HepG2 (cell line): ENCODE results near the gene F2RL2.

Experiments
- ARNT ChIP-seq: fragments of 450-650 bp; IDR thresholded peaks from 2 replicates; pipeline ENCODE4 v1.6.1; 2017
- GABPA ChIP-seq, 2 experiments: IDR thresholded peaks; 2 replicates each; pipeline ENCODE4 v1.6.1; 2011 to 2016; ENCODE audit warnings: low read depth in 2 of 2, low read length in 1 of 2, missing biosample characterization in 1 of 2, missing genetic modification characterization in 1 of 2
- ISL2 ChIP-seq: sonication (generic); formaldehyde crosslinking; IDR thresholded peaks from 2 replicates; pipeline ENCODE4 v1.5.0; 2020; ENCODE audit warnings: missing genetic modification reagents
- POLR2AphosphoS2 ChIP-seq: IDR thresholded peaks from 2 replicates; pipeline ENCODE4 v1.6.1; 2011; ENCODE audit warnings: low read depth, low read length, improper control_type of control experiment
- RAD21 ChIP-seq: fragments of 450-650 bp; formaldehyde crosslinking; IDR thresholded peaks from 2 replicates; pipeline ENCODE4 v1.5.0; 2020; ENCODE audit warnings: mild to moderate bottlenecking
- RBM22 ChIP-seq: fragments of 200-400 bp; formaldehyde crosslinking; optimal IDR thresholded peaks from 2 replicates; pipeline ENCODE3; 2017; ENCODE audit warnings: mild to moderate bottlenecking, low read length, moderate library complexity
- SP2 ChIP-seq: sonication (generic); formaldehyde crosslinking; IDR thresholded peaks from 2 replicates; pipeline ENCODE4 v1.5.1; 2020; ENCODE audit warnings: mild to moderate bottlenecking, missing genetic modification reagents
- TCF12 ChIP-seq, 2 experiments: fragments of 450-650 bp in 1 of 2; sonication (generic) in 1 of 2; formaldehyde crosslinking in 1 of 2; IDR thresholded peaks; 2 replicates each; pipeline versions ENCODE4 v1.6.1 to v1.8.0; 2017 to 2022; ENCODE audit warnings: antibody characterized with exemption in 1 of 2, mild to moderate bottlenecking in 1 of 2, missing genetic modification reagents in 1 of 2, moderate library complexity in 1 of 2
- ZNF12 ChIP-seq: sonication (generic); formaldehyde crosslinking; IDR thresholded peaks from 2 replicates; pipeline ENCODE4 v1.5.0; 2020; ENCODE audit warnings: missing genetic modification reagents
- ZNF260 ChIP-seq: sonication (generic); formaldehyde crosslinking; IDR thresholded peaks from 2 replicates; pipeline ENCODE4 v1.4.0; 2020; ENCODE audit warnings: missing genetic modification reagents, low read depth, mild to moderate bottlenecking, borderline replicate concordance
- ZNF335 ChIP-seq: sonication (generic); formaldehyde crosslinking; IDR thresholded peaks from 2 replicates; pipeline ENCODE4 v1.4.0; 2020; ENCODE audit warnings: missing genetic modification reagents
- TF ChIP-seq, protein P1 (sequence below): sonication (generic); formaldehyde crosslinking; IDR thresholded peaks from 2 replicates; pipeline ENCODE4 v1.9.0; 2021; ENCODE audit warnings: missing genetic modification reagents, mild to moderate bottlenecking, borderline replicate concordance
- TF ChIP-seq, protein P2 (sequence below): sonication (generic); formaldehyde crosslinking; conservative IDR thresholded peaks from 2 replicates; pipeline ENCODE4 v1.5.0; 2020; ENCODE audit warnings: missing genetic modification reagents
- TF ChIP-seq, protein P3 (sequence below): sonication (generic); formaldehyde crosslinking; IDR thresholded peaks from 2 replicates; pipeline ENCODE4 v1.8.0; 2022; ENCODE audit warnings: mild to moderate bottlenecking, missing genetic modification reagents; ENCODE audit not compliant: insufficient replicate concordance

DNA sequence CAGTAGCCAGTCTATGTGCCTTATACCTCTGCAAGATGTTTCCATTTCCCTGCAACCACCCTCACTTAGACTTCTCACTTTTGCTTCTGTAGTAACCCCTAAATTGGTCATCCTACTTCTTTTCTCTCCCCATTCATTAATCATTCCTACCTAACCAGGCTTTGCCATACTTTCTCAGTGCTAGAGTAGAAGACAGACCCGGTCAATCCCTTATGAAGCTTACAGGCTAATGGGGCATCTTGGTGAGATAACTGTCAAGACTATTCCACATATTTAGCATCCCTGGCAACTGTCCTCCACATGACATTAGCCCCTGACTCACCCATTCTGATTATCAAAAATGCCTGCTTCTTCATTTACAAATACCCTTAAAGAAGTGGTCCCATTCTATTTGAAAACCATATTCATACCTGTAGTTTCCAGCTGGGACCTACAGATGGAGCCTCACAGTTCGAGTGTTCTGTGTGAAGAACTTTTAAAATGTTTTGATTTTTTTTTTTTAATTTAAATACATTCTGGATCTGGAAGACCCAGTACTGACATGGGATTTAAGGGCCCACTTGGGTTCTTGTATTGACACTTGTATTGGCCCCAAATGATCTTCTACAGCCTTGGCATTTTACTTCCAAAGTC lies 21.0 kb downstream of the F2RL2 start:
- TF ChIP-seq POLR2AphosphoS2 (no peak), SP2 (CRISPR knock-in tag) (no peak), ISL2 (no peak), ZNF12 (no peak), ARNT (no peak), RBM22 (no peak), GABPA (IDR thresholded peaks at IDR 0.05; ENCODE audit: low read depth, low read length) (no peak), GABPA (CRISPR knock-in tag; IDR thresholded peaks at IDR 0.05; ENCODE audit: low read depth) (no peak), ZNF335 (CRISPR knock-in tag) (no peak), ZNF260 (no peak), TCF12 (IDR thresholded peaks at IDR 0.05) (no peak), TCF12 (CRISPR knock-in tag; IDR thresholded peaks at IDR 0.05) (no peak), RAD21 (CRISPR knock-in tag) (no peak)
- TF ChIP-seq, protein P1, sequence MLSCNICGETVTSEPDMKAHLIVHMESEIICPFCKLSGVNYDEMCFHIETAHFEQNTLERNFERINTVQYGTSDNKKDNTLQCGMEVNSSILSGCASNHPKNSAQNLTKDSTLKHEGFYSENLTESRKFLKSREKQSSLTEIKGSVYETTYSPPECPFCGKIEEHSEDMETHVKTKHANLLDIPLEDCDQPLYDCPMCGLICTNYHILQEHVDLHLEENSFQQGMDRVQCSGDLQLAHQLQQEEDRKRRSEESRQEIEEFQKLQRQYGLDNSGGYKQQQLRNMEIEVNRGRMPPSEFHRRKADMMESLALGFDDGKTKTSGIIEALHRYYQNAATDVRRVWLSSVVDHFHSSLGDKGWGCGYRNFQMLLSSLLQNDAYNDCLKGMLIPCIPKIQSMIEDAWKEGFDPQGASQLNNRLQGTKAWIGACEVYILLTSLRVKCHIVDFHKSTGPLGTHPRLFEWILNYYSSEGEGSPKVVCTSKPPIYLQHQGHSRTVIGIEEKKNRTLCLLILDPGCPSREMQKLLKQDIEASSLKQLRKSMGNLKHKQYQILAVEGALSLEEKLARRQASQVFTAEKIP (CRISPR knock-in tag): no peak
- TF ChIP-seq, protein P2, sequence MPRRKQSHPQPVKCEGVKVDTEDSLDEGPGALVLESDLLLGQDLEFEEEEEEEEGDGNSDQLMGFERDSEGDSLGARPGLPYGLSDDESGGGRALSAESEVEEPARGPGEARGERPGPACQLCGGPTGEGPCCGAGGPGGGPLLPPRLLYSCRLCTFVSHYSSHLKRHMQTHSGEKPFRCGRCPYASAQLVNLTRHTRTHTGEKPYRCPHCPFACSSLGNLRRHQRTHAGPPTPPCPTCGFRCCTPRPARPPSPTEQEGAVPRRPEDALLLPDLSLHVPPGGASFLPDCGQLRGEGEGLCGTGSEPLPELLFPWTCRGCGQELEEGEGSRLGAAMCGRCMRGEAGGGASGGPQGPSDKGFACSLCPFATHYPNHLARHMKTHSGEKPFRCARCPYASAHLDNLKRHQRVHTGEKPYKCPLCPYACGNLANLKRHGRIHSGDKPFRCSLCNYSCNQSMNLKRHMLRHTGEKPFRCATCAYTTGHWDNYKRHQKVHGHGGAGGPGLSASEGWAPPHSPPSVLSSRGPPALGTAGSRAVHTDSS: no peak
- TF ChIP-seq, protein P3, sequence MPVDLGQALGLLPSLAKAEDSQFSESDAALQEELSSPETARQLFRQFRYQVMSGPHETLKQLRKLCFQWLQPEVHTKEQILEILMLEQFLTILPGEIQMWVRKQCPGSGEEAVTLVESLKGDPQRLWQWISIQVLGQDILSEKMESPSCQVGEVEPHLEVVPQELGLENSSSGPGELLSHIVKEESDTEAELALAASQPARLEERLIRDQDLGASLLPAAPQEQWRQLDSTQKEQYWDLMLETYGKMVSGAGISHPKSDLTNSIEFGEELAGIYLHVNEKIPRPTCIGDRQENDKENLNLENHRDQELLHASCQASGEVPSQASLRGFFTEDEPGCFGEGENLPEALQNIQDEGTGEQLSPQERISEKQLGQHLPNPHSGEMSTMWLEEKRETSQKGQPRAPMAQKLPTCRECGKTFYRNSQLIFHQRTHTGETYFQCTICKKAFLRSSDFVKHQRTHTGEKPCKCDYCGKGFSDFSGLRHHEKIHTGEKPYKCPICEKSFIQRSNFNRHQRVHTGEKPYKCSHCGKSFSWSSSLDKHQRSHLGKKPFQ (CRISPR knock-in tag): no peak
